Measurements from ENCODE around the gene RNF17.

RNF17 gene

GRCh38 chr13:24900507-24900906 lies 136.5 kb downstream of the RNF17 start:
- no peak overlapping the region for H3K27ac ChIP-seq
- H3K36me3 ChIP-seq, result peaks cover 4% of the 10 kb centered on the region
- H3K9me3 ChIP-seq, result no peaks in the 10 kb centered on the region
- no peaks in the 10 kb centered on the region for H3K27me3 ChIP-seq
- TF ChIP-seq CTCF (IDR thresholded peaks at IDR 0.05), result no peak
- H3K4me1 ChIP-seq (ENCODE audit: control insufficient read depth in 1 of 2, insufficient read depth in 1 of 2, low read depth in 1 of 2, low read length in 1 of 2), result peaks cover 0 to 3% of the 10 kb centered on the region in 2 experiments
- H3K4me3 ChIP-seq (ENCODE audit: low read depth in 1 of 2, low read length in 1 of 2), result no peak overlapping the region

- no peaks in the 10 kb centered on the region for H3K27me3 ChIP-seq
- no peaks in the 10 kb centered on the region for H3K36me3 ChIP-seq
- peaks cover 0 to 3% of the 10 kb centered on the region in 2 experiments for H3K4me1 ChIP-seq (ENCODE audit: control insufficient read depth in 1 of 2, insufficient read depth in 1 of 2, low read depth in 1 of 2, low read length in 1 of 2)
- TF ChIP-seq CTCF (IDR thresholded peaks at IDR 0.05), result no peak
- H3K4me3 ChIP-seq (ENCODE audit: low read depth in 1 of 2, low read length in 1 of 2), result no peak overlapping the region
- H3K27ac ChIP-seq, result no peak overlapping the region
- no peaks in the 10 kb centered on the region for H3K9me3 ChIP-seq
These were observed 141.3 kb downstream of the RNF17 start for GRCh38 chr13:24905242-24905641.

- Histone ChIP-seq H3K9me3 (no peaks in the 10 kb centered on the region), H3K36me3 (no peaks in the 10 kb centered on the region), H3K4me1 (ENCODE audit: control insufficient read depth in 1 of 2, insufficient read depth in 1 of 2, low read depth in 1 of 2, low read length in 1 of 2) (peaks cover 0 to 3% of the 10 kb centered on the region in 2 experiments), H3K4me3 (ENCODE audit: low read depth in 1 of 2, low read length in 1 of 2) (no peak overlapping the region), H3K27me3 (no peaks in the 10 kb centered on the region), H3K27ac (no peak overlapping the region)
- TF ChIP-seq CTCF (IDR thresholded peaks at IDR 0.05), result no peak
These were observed 142.3 kb downstream of the RNF17 start for GRCh38 chr13:24906268-24906667.

- Histone ChIP-seq H3K27ac (no peak overlapping the region), H3K27me3 (no peaks in the 10 kb centered on the region), H3K4me3 (ENCODE audit: low read depth in 1 of 2, low read length in 1 of 2) (no peak overlapping the region)
These were observed 146.6 kb downstream of the RNF17 start for GRCh38 chr13:24910502-24911132.

GRCh38 chr13:24911133-24911908 lies 147.4 kb downstream of the RNF17 start:
- Histone ChIP-seq H3K4me3 (ENCODE audit: low read depth in 1 of 2, low read length in 1 of 2) (no peak overlapping the region), H3K36me3 (no peaks in the 10 kb centered on the region), H3K27me3 (no peaks in the 10 kb centered on the region), H3K27ac (no peak overlapping the region), H3K9me3 (no peaks in the 10 kb centered on the region), H3K4me1 (ENCODE audit: control insufficient read depth in 1 of 2, insufficient read depth in 1 of 2, low read depth in 1 of 2, low read length in 1 of 2) (no peaks in the 10 kb centered on the region)
- TF ChIP-seq CTCF (IDR thresholded peaks at IDR 0.05), result no peak

More at GRCh38 chr13:24910502-24911132, 146.6 kb downstream of the RNF17 start:
- no peaks in the 10 kb centered on the region for H3K9me3 ChIP-seq
- no peak for TF ChIP-seq CTCF (IDR thresholded peaks at IDR 0.05)
- no peaks in the 10 kb centered on the region for H3K4me1 ChIP-seq (ENCODE audit: control insufficient read depth in 1 of 2, insufficient read depth in 1 of 2, low read depth in 1 of 2, low read length in 1 of 2)
- no peaks in the 10 kb centered on the region for H3K36me3 ChIP-seq

Measured in neutrophil (primary cell).